GM21576 (cell line): Measurements from ENCODE around the gene IMPG1.

Experiments used
- ATAC-seq: cut with Tn5 transposase; IDR thresholded peaks from one replicate; pipeline ENCODE4 v1.9.1; 2021; ENCODE audit warnings: mild to moderate bottlenecking, moderate library complexity; ENCODE audit not compliant: unreplicated experiment

The IMPG1 gene

GRCh38 chr6:76072562-76072961, at the start of gene IMPG1:
TSS of gene IMPG1 (minus strand) at chr6:76072662. CDS start at chr6:76072488, 174 bp downstream.
- no peak for ATAC-seq

GRCh38 chr6:76120302-76120701, 47.8 kb upstream of the IMPG1 start:
- ATAC-seq, result no peak

GRCh38 chr6:76073281-76073680, 819 bp upstream of the IMPG1 start:
- ATAC-seq, result no peak

GRCh38 chr6:76057469-76057868, 15.0 kb downstream of the IMPG1 start:
- no peak for ATAC-seq

GRCh38 chr6:76052314-76052713, 20.1 kb downstream of the IMPG1 start:
- ATAC-seq, result no peak

GRCh38 chr6:76043690-76044089, 28.8 kb downstream of the IMPG1 start:
- ATAC-seq, result no peak

GRCh38 chr6:76035713-76036112, 36.7 kb downstream of the IMPG1 start:
- no peak for ATAC-seq

GRCh38 chr6:76026101-76026500, 46.4 kb downstream of the IMPG1 start:
- ATAC-seq, result no peak

- ATAC-seq, result no peak
Measured at GRCh38 chr6:76014626-76015530, 57.6 kb downstream of the IMPG1 start.

- peak; percentile 50 for ATAC-seq
Measured at GRCh38 chr6:76004202-76004601, 68.3 kb downstream of the IMPG1 start.

- no peak for ATAC-seq
Measured at GRCh38 chr6:76003686-76004085, 68.8 kb downstream of the IMPG1 start.

- ATAC-seq, result no peak
Measured at GRCh38 chr6:76003113-76003512, 69.3 kb downstream of the IMPG1 start.

GRCh38 chr6:76000629-76001028, 71.8 kb downstream of the IMPG1 start:
- ATAC-seq, result no peak

GRCh38 chr6:75997696-75998095, 74.8 kb downstream of the IMPG1 start:
- ATAC-seq, result no peak

- no peak for ATAC-seq
Measured at GRCh38 chr6:75993236-75994162, 79.0 kb downstream of the IMPG1 start.

- ATAC-seq, result no peak
Measured at GRCh38 chr6:75991941-75992340, 80.5 kb downstream of the IMPG1 start.

- no peak for ATAC-seq
Measured at GRCh38 chr6:75986935-75987334, 85.5 kb downstream of the IMPG1 start.

GRCh38 chr6:75975904-75976303, 96.6 kb downstream of the IMPG1 start:
- ATAC-seq, result no peak

- no peak for ATAC-seq
Measured at GRCh38 chr6:75970093-75970492, 102.4 kb downstream of the IMPG1 start.

- ATAC-seq, result no peak
Measured at GRCh38 chr6:75968143-75968542, 104.3 kb downstream of the IMPG1 start.

GRCh38 chr6:75963569-75963968, 108.9 kb downstream of the IMPG1 start:
- no peak for ATAC-seq

- ATAC-seq, result no peak
Measured at GRCh38 chr6:75952128-75952527, 120.3 kb downstream of the IMPG1 start.
